Stimulated activated CD8-positive, alpha-beta memory T cell treated with anti-CD3 and anti-CD28 coated beads, Interleukin-7, amount 100 ng/mL, for 4 hours (primary cell): Measurements from ENCODE around the gene DPP7.
A peak's percentile ranks its signal among the peaks of the same experiment; 100 is the strongest.

Source experiments
- DNase-seq, 2 donors: peaks; one replicate each; pipeline ENCODE4 v3.0.0-alpha.2; 2020; ENCODE audit warnings: low read depth in 2 of 2

The DPP7 gene

DNA sequence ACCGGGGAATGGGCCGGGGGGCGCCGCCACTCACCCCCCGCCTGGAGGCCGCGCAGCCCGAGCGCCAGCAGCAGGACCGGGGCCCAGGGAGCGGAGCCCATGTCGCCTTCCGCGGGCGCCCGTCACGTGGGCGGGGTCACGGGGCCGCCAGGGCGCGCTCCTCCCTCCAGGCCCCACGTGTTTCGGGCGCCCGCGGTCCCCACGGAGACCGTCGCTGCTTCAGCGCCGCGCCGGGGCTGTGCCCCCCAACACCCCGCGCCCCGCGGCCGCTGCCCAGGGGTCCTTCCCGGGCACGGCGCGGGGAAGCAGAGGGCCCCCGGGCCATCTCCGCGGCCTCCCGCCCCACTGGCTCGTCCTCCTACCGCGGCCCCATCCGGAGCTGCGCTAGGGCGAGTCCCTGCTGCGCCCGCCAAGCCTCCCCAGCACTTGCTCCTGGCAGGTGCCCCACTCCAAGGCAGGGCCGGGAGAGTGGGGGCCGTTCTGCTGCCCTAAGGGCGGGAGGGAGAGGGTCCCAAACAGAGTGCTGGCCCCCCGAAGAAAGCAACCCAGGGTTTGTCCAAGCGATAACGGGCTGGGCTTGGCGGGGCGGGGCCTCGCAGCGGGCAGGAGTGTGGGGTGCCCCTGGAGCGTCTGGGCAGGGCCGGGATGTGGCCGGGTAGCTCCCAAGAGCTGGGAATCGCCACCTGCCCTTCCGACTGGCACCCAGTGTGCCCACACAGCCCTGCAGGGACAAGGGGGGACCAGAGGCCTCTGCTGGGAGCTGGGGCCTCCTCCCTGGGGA, at the start of gene DPP7:
Gene DPP7, minus strand, starts transcription at position 121 of the 781 bp plus-strand sequence. Its CDS starts 20 bp downstream, at position 101.
- DNase-seq = peak; percentile 38 to 81

DNA sequence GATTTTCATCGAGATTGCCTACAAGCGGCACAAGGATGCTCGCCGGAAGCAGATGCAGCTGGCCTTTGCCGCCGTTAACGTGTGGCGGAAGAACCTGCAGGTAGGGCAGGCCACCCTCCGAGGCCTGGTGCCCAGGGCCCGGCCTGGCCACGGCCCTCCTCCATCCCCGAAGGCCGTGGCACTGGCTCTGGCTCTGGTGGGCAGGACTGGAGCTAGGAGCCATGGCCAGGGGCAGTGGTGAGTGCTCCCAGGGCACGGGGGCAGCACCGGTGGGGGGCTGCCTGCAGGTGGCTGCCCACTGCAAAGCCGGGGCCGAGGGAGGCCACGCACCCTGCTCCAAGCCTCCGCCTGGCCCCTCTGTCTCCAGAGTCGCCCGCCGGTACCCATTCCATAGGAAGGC, 49.3 kb upstream of the DPP7 start:
- no peak for DNase-seq

DNA sequence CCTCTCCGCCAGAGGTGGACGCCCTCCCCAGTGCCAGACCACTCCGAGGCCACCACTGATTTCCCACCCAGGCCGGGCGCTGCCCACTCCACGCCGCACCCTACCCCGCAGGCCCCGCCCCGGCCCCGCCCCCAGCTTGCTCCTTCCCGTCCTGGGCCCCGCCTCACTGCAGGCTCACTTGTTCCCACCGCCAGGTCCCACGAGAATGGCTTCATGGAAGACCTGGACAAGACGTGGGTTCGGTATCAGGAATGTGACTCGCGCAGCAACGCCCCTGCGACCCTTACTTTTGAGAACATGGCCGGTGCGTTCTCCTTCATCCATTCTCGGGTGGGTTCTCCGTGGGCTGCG, 48.8 kb upstream of the DPP7 start:
- no peak for DNase-seq

DNA sequence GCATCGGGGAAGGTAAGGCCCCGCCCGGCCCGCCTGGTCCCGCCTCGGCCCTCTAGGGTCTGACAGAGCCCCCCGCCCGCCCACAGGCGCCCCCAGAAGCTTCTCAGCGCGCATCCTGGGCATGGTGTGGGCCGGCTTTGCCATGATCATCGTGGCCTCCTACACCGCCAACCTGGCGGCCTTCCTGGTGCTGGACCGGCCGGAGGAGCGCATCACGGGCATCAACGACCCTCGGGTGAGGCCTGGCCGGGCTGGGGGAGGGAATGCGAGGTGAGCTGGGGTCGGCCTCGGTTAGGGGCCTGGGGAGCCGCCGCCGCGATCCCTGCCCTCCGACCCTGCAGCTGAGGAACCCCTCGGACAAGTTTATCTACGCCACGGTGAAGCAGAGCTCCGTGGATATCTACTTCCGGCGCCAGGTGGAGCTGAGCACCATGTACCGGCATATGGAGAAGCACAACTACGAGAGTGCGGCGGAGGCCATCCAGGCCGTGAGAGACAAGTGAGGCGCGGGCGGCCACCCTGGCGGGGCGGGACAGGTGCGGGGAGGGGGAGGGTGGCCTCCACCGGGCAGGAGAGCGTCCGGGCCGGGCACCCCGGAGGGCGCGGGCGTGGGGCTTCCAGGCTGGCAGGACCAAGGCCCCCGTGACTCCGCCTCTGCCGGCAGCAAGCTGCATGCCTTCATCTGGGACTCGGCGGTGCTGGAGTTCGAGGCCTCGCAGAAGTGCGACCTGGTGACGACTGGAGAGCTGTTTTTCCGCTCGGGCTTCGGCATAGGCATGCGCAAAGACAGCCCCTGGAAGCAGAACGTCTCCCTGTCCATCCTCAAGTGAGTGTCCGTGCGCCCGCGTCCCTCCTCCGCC, 48.2 kb upstream of the DPP7 start:
- no peak for DNase-seq

- DNase-seq = no peak
Measured at GRCh38 chr9:137161558-137162486, 47.3 kb upstream of the DPP7 start.

DNA sequence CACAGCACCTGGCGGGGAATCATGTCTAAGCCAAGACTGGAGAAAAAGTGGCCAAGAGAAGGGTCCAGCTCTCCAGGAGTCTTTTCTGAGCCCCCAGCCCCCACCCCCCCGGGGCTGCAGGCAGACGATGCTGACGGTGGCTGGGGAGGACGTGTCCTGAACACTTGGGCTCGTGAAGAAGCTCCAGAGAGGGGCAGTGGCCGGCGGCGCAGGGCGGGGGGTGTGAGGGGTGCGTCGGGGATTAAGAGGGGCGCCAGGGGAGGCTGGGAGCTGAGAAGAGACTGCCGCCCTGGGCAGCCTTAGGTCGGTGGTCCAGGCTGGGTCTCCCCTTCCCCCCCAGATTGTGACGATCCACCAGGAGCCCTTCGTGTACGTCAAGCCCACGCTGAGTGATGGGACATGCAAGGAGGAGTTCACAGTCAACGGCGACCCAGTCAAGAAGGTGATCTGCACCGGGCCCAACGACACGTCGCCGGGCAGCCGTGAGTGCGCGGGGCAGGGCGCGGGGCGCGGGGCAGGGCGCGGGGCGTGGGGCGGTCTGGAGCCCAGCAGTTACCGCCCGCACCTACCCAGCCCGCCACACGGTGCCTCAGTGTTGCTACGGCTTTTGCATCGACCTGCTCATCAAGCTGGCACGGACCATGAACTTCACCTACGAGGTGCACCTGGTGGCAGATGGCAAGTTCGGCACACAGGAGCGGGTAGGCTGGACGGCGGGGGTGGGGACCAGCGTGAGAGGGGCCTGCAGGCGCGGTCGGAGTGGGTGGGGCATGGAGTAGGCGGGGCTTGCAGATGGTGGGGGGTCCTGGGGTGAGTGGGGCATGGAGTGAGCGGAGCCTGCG, 46.4 kb upstream of the DPP7 start:
- no peak for DNase-seq

DNA sequence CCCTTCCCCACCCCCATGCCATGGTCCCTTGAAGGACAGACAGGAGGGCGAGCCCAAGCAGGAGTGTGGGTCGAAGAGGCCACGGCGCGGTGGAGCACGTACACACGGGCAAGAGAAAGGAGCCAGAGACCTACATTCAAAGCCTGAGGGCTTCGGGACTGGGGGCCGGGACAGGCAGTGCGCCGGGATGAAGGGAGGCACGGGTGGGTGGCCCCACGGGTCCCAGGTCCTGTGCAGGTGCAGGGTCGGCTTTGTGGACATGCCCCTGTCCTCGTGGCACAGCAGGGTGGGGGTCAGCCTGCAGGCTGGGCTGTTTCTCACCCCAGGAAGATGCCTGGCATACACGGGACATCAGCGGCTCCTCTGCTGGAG, 45.5 kb upstream of the DPP7 start:
- DNase-seq = no peak

- DNase-seq = no peak
Measured at GRCh38 chr9:137159105-137160053, 44.8 kb upstream of the DPP7 start.

DNA sequence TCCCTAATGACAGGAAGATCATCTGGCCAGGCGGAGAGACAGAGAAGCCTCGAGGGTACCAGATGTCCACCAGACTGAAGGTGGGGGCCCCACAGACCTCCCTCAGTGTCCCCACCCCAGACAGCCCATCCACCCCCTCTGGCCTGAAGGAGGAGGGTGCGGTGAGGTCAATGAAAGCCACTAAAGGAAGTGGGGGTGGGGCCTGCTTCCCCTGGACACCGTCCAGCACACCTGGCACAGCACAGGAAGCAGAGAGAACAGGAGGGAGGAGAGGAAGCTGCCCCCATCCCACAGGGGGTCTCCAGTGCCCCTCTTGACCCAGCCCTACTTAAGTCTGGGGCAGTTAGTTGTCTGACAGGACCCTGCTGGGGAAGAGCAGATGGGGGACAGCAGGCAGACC, 44.1 kb upstream of the DPP7 start:
- no peak for DNase-seq

DNA sequence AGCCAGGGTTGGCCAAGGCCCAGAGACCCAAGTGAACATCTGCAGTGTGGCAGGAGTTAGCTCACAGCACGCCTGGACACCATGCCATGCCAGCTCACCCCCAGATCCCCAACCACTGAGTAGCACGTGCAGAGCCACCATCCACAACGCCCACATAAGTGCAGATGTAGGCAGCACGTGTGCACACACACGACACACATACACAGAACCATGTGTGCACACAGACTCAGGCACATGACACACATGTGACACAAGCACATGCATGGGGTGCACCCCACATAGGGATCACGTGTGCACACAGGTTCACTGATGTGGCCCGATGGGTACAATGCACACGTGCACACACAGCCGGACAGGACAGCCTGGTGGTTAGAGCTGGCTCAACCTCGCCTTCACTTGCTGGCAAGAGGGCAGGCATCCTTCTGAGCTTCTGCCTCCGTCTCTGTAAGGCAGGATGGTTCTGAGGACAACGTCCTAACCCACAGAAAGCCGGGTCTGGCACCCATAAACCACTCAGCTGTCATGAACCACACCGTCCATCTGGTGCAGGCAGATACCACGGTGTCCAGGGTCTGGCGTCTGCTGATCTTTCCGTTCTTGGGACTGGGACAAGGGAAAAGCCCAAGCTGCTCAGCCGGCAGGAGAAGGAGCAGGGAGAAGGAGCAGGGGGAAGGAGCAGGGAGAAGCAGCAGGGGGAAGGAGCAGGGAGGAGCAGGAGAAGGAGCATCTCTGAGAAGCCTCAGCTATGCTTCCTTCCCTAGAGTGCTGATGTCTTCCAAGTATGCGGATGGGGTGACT, 43.3 kb upstream of the DPP7 start:
- DNase-seq = no peak

GRCh38 chr9:137156567-137157375, 42.2 kb upstream of the DPP7 start:
- peak; percentile 61 to 74 for DNase-seq

- no peak for DNase-seq
Measured at GRCh38 chr9:137152844-137153405, 38.4 kb upstream of the DPP7 start.

DNA sequence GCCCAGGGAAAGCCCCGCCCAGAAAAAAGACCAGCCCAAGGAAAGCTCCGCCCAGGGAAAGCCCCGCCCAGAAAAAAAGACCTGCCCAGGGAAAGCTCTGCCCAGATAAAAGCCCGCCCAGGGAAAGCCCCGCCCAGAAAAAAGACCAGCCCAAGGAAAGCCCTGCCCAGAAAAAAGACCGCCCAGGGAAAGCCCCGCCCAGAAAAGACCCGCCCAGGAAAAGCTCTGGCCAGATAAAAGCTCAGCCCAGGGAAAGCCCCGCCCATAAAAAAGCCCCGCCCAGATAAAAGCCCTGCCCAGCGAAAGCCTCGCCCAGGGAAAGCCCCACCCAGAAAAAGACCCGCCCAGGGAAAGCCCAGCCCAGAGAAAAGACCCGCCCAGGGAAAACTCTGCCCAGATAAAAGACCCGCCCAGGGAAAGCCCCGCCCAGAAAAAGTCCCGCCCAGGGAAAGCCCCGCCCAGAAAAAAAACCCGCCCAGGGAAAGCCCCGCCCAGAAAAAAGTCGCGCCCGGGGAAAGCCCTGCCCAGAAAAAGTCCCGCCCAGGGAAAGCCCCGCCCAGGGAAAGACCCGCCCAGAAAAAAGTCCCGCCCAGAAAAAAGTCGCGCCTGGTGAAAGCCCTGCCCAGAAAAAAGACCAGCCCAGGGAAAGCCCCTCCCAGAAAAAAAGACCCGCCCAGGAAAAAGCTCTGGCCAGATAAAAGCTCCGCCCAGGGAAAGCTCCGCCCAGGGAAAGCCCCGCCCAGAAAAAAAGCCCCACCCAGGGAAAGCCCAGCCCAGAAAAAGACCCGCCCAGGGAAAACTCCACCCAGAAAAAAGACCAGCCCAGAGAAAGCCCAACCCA, 36.3 kb upstream of the DPP7 start:
- peak in 1 of 2 donors; percentile 35 for DNase-seq

DNA sequence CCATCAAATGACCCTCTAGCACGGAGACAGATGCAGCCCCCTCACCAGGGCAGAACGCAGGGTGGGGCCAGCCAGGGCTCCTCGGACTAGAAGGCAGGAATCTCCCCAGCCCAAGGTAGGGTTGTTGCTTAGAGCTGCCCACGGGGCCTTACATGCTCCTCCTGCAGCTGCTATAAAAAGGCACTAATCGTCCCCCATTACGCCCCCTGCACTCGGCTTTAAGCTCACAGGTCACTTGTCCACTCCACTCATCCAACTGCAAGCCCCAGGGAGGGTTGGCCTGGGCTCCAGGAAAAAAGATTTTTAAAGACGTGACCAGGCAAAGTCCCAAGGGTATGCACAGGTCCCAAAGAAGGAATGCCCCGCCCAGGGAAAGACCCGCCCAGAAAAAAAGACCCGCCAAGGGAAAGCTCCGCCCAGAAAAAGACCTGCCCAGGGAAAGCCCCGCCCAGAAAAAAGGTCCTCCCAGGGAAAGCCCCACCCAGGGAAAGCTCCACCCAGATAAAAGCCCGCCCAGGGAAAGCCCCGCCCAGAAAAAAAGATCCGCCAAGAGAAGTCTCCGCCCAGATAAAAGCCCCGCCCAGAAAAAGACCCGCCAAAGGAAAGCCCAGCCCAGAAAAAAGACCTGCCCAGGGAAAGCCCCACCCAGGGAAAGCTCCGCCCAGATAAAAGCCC, 35.5 kb upstream of the DPP7 start:
- no peak for DNase-seq

- DNase-seq = no peak
Measured at GRCh38 chr9:137149363-137149762, 34.8 kb upstream of the DPP7 start.

- no peak for DNase-seq
Measured at GRCh38 chr9:137148661-137149060, 34.1 kb upstream of the DPP7 start.
